HUES6 (cell line): Measurements from ENCODE around the gene CLN3.
"Not testable (repeated sequence)": the region's sequence is repeated elsewhere in the genome, so short reads cannot be mapped to it uniquely, and the experiment has no call there.

Experiments used
- H3K27ac ChIP-seq: 2 replicates; pipeline ENCODE4 v1.7.0; 2013; ENCODE audit warnings: low read depth, mild to moderate bottlenecking, low read length, inconsistent platforms
- H3K27me3 ChIP-seq: 2 replicates; pipeline ENCODE4 v1.6.1; 2013; ENCODE audit warnings: low read length; ENCODE audit not compliant: control insufficient read depth, insufficient read depth
- H3K36me3 ChIP-seq: 2 replicates; pipeline ENCODE4 v1.6.1; 2013; ENCODE audit warnings: low read length; ENCODE audit not compliant: control insufficient read depth, insufficient read depth
- H3K4me1 ChIP-seq: 2 replicates; pipeline ENCODE4 v1.6.1; 2013; ENCODE audit warnings: low read length; ENCODE audit not compliant: control insufficient read depth, insufficient read depth
- H3K4me3 ChIP-seq: 2 replicates; pipeline ENCODE4 v1.5.1; 2013; ENCODE audit warnings: low read depth, low read length
- H3K9ac ChIP-seq: one replicate; pipeline ENCODE4 v1.6.1; 2013; ENCODE audit warnings: mild to moderate bottlenecking, low read length
- H3K9me3 ChIP-seq: 2 replicates; pipeline ENCODE4 v1.6.1; 2013; ENCODE audit warnings: low read depth, low read length; ENCODE audit not compliant: control insufficient read depth, insufficient read depth

Gene CLN3

GRCh38 chr16:28511801-28512789, 20.2 kb upstream of the CLN3 start:
- Histone ChIP-seq H3K4me1 (no peaks in the 10 kb centered on the region), H3K27ac (no peak overlapping the region), H3K36me3 (no peaks in the 10 kb centered on the region), H3K9me3 (no peaks in the 10 kb centered on the region), H3K9ac (no peak overlapping the region), H3K27me3 (no peaks in the 10 kb centered on the region), H3K4me3 (no peak overlapping the region)

GRCh38 chr16:28511031-28511430, 19.2 kb upstream of the CLN3 start:
- Histone ChIP-seq H3K9me3 (no peaks in the 10 kb centered on the region), H3K36me3 (no peaks in the 10 kb centered on the region), H3K4me3 (no peak overlapping the region), H3K9ac (no peak overlapping the region), H3K27ac (no peak overlapping the region), H3K4me1 (no peaks in the 10 kb centered on the region), H3K27me3 (peaks cover 2% of the 10 kb centered on the region; the same call in 1 of the 2 replicates)

- no peak overlapping the region for H3K9ac ChIP-seq
- no peaks in the 10 kb centered on the region for H3K4me1 ChIP-seq
- no peak overlapping the region for H3K27ac ChIP-seq
- no peak overlapping the region for H3K4me3 ChIP-seq
- H3K27me3 ChIP-seq, result peaks cover 6% of the 10 kb centered on the region; the same call in 1 of the 2 replicates
- no peaks in the 10 kb centered on the region for H3K9me3 ChIP-seq
- H3K36me3 ChIP-seq, result no peaks in the 10 kb centered on the region
These were observed 13.7 kb upstream of the CLN3 start for GRCh38 chr16:28505489-28506137.

GRCh38 chr16:28504707-28505404, 13.0 kb upstream of the CLN3 start:
- no peaks in the 10 kb centered on the region for H3K4me1 ChIP-seq
- H3K27ac ChIP-seq, result no peak overlapping the region
- H3K36me3 ChIP-seq, result no peaks in the 10 kb centered on the region
- no peak overlapping the region for H3K9ac ChIP-seq
- peaks cover 6% of the 10 kb centered on the region; the same call in 1 of the 2 replicates for H3K27me3 ChIP-seq
- no peaks in the 10 kb centered on the region for H3K9me3 ChIP-seq
- H3K4me3 ChIP-seq, result no peak overlapping the region

- no peak overlapping the region for H3K9ac ChIP-seq
- H3K4me1 ChIP-seq, result no peaks in the 10 kb centered on the region
- H3K4me3 ChIP-seq, result no peak overlapping the region
- H3K27me3 ChIP-seq, result peaks cover 6% of the 10 kb centered on the region; the same call in 1 of the 2 replicates
- no peaks in the 10 kb centered on the region for H3K9me3 ChIP-seq
- H3K27ac ChIP-seq, result no peak overlapping the region
- H3K36me3 ChIP-seq, result no peaks in the 10 kb centered on the region
These were observed 11.8 kb upstream of the CLN3 start for GRCh38 chr16:28503470-28504259.

GRCh38 chr16:28502290-28502689, 10.4 kb upstream of the CLN3 start:
- peaks cover 6% of the 10 kb centered on the region; the same call in 1 of the 2 replicates for H3K27me3 ChIP-seq
- no peak overlapping the region for H3K4me3 ChIP-seq
- no peak overlapping the region for H3K27ac ChIP-seq
- H3K9ac ChIP-seq, result no peak overlapping the region
- no peaks in the 10 kb centered on the region for H3K4me1 ChIP-seq
- no peaks in the 10 kb centered on the region for H3K9me3 ChIP-seq
- H3K36me3 ChIP-seq, result no peaks in the 10 kb centered on the region

GRCh38 chr16:28501258-28502232, 9.7 kb upstream of the CLN3 start:
- Histone ChIP-seq H3K9me3 (no peaks in the 10 kb centered on the region), H3K4me3 (no peak overlapping the region), H3K9ac (no peak overlapping the region), H3K4me1 (no peaks in the 10 kb centered on the region), H3K36me3 (no peaks in the 10 kb centered on the region), H3K27ac (no peak overlapping the region), H3K27me3 (peaks cover 6% of the 10 kb centered on the region; the same call in 1 of the 2 replicates)

- H3K27ac ChIP-seq, H3K27me3 ChIP-seq, H3K4me3 ChIP-seq, H3K4me1 ChIP-seq, H3K9ac ChIP-seq, H3K36me3 ChIP-seq, H3K9me3 ChIP-seq: not testable (repeated sequence)
These were observed 8.8 kb upstream of the CLN3 start for GRCh38 chr16:28500476-28501180.

- no peaks in the 10 kb centered on the region for H3K9me3 ChIP-seq
- no peaks in the 10 kb centered on the region for H3K4me1 ChIP-seq
- no peak overlapping the region for H3K4me3 ChIP-seq
- no peak overlapping the region for H3K9ac ChIP-seq
- no peaks in the 10 kb centered on the region; the same call in 1 of the 2 replicates for H3K27me3 ChIP-seq
- no peak overlapping the region for H3K27ac ChIP-seq
- no peaks in the 10 kb centered on the region for H3K36me3 ChIP-seq
These were observed 8.0 kb upstream of the CLN3 start for GRCh38 chr16:28499854-28500253.
